ENCODE results near the gene USPL1. TPM values are rescaled to one million over a fixed set of nuclear protein-coding genes. Genes with fewer than 3 reads are reported as not detected.

Gene USPL1
- total RNA-seq, 1 donor from 2014 or later: 21.1 TPM

- no peaks in the 10 kb centered on the region for H3K9me3 Mint-ChIP-seq (ENCODE audit: unreplicated experiment)
- no peak overlapping the region for H3K4me3 Mint-ChIP-seq (ENCODE audit: unreplicated experiment)
- peaks cover 7% of the 10 kb centered on the region for H3K4me1 Mint-ChIP-seq (ENCODE audit: unreplicated experiment)
- TF ChIP-seq CTCF (IDR thresholded peaks at IDR 0.05; ENCODE audit: unreplicated experiment): no peak
- no peak for DNase-seq (ENCODE audit: low spot score)
- no peak overlapping the region for H3K27ac Mint-ChIP-seq (ENCODE audit: unreplicated experiment)
- H3K36me3 Mint-ChIP-seq (ENCODE audit: low read depth, unreplicated experiment): no peaks in the 10 kb centered on the region
- H3K27me3 Mint-ChIP-seq (ENCODE audit: unreplicated experiment): no peaks in the 10 kb centered on the region
Measured at GRCh38 chr13:30615481-30615865, 2.2 kb upstream of the USPL1 start.

DNA sequence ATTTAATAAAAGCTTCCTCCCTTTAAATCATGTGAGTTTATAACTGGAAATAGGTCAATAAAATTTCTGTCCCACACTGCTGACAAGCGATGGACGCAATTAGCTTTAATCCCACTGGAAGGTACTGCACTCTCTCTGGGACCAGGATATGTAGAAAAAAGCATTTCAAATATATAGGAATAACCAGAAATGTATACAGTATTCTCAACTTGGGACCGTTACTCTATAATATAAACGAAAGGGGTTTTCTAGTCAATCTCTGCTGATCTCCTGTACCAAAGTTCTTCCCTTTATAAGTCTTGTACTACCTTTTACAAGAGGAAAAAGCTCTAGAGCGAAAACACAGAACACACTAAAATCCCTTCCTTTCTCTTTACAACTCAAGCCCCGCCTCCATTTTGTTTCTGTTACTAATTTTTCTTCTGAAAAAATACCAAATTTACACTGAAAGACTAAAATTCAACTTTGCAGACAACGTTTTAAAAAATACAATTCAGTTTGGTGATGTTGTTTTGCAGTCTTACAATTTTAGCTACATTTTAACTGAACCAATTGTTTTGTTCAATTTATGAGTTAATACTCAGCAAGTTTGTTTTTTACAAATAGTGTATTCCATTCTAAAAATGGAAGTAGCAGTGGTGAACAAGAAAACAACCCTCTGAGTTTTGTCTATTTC is 1.7 kb upstream of the USPL1 start:
- H3K9me3 Mint-ChIP-seq (ENCODE audit: unreplicated experiment): no peaks in the 10 kb centered on the region
- peaks cover 7% of the 10 kb centered on the region for H3K4me1 Mint-ChIP-seq (ENCODE audit: unreplicated experiment)
- no peak for TF ChIP-seq CTCF (IDR thresholded peaks at IDR 0.05; ENCODE audit: unreplicated experiment)
- H3K27ac Mint-ChIP-seq (ENCODE audit: unreplicated experiment): no peak overlapping the region
- DNase-seq (ENCODE audit: low spot score): no peak
- no peaks in the 10 kb centered on the region for H3K36me3 Mint-ChIP-seq (ENCODE audit: low read depth, unreplicated experiment)
- no peak overlapping the region for H3K4me3 Mint-ChIP-seq (ENCODE audit: unreplicated experiment)
- no peaks in the 10 kb centered on the region for H3K27me3 Mint-ChIP-seq (ENCODE audit: unreplicated experiment)

DNA sequence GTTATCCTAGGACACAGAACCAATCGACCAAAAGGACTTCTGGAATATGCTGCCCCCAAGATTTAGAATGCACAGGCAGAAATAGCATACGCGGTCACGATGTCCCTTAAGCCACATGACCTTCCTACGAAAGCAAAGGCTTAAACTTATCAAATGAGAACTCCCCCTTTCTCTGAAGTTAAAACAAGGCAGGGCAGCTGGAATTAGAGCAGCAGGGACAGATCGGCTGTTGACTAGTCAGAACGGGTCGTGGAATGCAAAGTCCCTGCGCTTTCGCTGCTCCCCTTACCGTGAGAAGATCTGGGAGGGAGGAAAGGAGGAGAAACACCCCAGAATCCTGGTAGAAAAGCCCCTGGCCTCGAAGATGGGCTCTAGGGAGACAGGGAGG is 799 bp upstream of the USPL1 start:
- H3K27ac Mint-ChIP-seq (ENCODE audit: unreplicated experiment): no peak overlapping the region
- no peaks in the 10 kb centered on the region for H3K9me3 Mint-ChIP-seq (ENCODE audit: unreplicated experiment)
- no peak overlapping the region for H3K4me3 Mint-ChIP-seq (ENCODE audit: unreplicated experiment)
- TF ChIP-seq CTCF (IDR thresholded peaks at IDR 0.05; ENCODE audit: unreplicated experiment): no peak
- no peaks in the 10 kb centered on the region for H3K27me3 Mint-ChIP-seq (ENCODE audit: unreplicated experiment)
- H3K4me1 Mint-ChIP-seq (ENCODE audit: unreplicated experiment): peaks cover 7% of the 10 kb centered on the region
- peak; percentile 47 for DNase-seq (ENCODE audit: low spot score)
- no peaks in the 10 kb centered on the region for H3K36me3 Mint-ChIP-seq (ENCODE audit: low read depth, unreplicated experiment)

DNA sequence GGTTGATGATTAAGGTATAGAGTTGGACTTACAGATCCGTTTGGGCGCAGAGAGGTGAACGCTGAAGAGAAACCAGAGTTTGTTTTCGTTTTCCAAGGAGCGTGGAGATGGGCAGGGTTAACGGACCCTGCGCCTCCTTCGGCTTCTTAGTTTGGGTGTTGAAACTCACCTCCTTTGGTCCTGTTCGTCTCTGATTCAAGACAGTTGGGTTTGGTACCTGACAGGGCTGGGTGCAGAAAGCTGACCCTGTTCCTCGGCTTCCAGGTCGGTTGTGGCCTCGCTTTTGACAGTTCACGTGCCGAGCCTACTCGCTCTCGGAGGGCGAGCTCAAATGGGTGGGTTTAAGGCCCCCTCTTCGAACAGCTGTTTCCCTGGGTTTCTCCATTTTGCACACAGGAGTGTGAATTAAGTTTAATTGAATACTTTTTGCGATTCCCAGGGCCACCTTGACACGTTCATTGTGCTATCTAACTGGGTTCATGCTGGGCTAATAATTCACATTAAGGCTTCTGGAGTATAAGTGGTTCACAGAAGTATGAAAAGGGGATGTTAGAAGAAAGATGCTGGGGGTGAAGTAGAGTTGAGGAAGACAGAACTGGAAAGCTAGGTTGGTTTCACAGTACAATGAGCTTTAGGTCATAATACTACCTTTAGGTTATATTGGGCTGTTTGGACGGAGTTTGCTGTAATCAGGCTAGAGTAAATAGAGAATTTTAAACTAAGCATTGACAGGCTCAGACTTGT is 638 bp downstream of the USPL1 start:
- H3K36me3 Mint-ChIP-seq (ENCODE audit: low read depth, unreplicated experiment): no peaks in the 10 kb centered on the region
- H3K27ac Mint-ChIP-seq (ENCODE audit: unreplicated experiment): no peak overlapping the region
- H3K4me1 Mint-ChIP-seq (ENCODE audit: unreplicated experiment): peaks cover 7% of the 10 kb centered on the region
- H3K9me3 Mint-ChIP-seq (ENCODE audit: unreplicated experiment): no peaks in the 10 kb centered on the region
- TF ChIP-seq CTCF (IDR thresholded peaks at IDR 0.05; ENCODE audit: unreplicated experiment): no peak
- no peak for DNase-seq (ENCODE audit: low spot score)
- H3K27me3 Mint-ChIP-seq (ENCODE audit: unreplicated experiment): no peaks in the 10 kb centered on the region
- H3K4me3 Mint-ChIP-seq (ENCODE audit: unreplicated experiment): no peak overlapping the region

DNA sequence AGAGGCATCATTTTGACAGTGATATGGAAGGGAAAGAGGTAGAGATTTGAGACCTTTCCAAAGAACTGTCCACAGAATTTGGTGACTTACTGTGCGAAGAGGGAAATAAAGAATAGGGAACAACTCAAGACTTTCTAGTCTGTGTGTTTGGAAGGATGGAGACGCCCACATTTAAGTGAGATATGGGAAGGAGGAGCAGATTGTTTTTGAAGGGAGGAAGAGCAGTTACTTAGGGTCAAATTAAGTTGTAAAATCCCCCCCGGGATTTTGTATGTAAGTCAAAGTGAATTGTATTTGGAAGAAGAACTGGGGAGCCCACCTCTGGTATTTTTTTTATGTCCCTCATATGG is 1.2 kb downstream of the USPL1 start:
- Mint-ChIP-seq H3K27me3 (ENCODE audit: unreplicated experiment) (no peaks in the 10 kb centered on the region), H3K4me3 (ENCODE audit: unreplicated experiment) (no peak overlapping the region), H3K9me3 (ENCODE audit: unreplicated experiment) (no peaks in the 10 kb centered on the region), H3K4me1 (ENCODE audit: unreplicated experiment) (peaks cover 7% of the 10 kb centered on the region), H3K27ac (ENCODE audit: unreplicated experiment) (no peak overlapping the region), H3K36me3 (ENCODE audit: low read depth, unreplicated experiment) (peaks cover 1% of the 10 kb centered on the region)
- TF ChIP-seq CTCF (IDR thresholded peaks at IDR 0.05; ENCODE audit: unreplicated experiment): no peak
- DNase-seq (ENCODE audit: low spot score): no peak

Measured in endothelial cell (in vitro differentiated cells).